KG1 (cell line): ENCODE measurements around the gene NFS1.

Source experiments
- DNase-seq: peaks from one replicate; lab custom pipeline; 2025; lab: John Stamatoyannopoulos, UW

The NFS1 gene

DNA sequence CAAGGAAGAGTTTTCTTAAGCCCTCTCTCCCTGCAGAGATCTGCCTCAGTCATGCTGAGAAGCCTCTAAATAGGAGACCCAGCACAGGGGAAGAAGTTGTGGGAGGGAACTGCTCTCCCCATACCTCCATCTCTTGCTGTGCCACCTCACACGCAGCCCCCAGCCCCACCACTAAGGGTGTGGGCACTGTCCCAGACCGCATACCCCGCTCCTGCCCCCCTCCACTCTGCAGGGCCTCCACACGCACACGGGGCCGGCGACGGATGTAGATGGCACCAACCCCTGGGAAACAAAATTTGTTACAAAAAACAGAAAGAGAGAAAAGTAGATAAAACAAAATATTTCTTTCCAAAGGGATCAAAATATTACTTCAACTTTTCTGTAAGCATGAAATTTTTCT lies 24.2 kb downstream of the NFS1 start:
- DNase-seq = no peak

DNA sequence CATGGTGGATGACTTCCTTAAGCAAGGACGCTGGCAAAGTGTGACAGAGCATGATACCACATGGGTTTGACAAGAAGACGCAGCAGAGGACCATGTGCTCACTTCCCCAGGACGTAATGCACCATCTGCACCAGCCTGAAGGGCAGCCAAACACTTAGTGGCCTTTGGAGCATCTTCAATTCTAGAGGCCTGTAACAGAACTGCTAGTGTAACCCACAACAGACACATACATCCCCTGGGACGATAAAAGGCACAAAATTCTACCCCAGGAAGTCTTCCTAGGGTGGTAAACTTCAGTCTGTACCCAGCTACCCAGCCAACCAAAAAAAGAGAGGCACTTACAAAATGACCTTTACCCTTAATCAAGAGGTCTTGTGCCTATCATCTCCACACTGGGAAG lies 25.3 kb downstream of the NFS1 start:
- no peak for DNase-seq

DNA sequence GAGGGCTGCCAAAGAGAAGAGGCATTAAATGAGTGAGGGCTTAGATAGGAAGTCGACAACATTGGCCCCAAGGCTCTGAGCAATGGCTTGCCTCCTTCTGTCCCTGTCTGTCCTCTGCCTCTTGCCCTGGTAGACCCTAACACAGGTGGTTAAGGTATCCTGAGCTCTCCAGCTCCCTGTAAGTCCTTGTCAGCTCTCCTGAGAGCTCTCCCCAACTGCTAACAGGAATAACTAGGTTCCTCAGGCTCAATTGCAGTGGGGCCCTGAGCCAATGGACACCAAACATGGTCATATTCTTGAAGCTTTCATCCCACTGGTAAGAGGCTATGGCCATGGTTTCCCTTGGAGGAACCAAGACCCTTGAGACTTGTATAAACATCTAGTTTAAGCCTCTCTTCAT lies 29.5 kb downstream of the NFS1 start:
- no peak for DNase-seq

DNA sequence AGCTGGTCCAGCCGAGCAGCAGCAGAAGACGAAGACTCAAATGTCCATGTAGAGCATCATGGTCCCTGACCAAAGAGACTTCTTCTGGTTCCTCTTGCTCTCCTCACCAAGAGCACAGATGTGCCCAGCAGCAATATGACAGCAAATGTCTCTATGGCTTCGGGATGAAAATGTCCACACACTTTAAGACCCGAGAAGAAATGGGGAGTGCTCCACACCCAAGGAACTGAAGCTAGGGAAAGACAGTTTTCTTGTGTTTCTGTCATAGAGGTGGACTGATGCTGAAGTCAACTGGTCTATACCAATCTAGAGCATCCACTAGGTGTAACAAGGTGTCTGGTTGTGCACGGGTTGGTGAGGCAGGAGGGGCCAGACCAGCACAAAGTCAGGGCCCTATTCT lies 29.9 kb downstream of the NFS1 start:
- DNase-seq = no peak

DNA sequence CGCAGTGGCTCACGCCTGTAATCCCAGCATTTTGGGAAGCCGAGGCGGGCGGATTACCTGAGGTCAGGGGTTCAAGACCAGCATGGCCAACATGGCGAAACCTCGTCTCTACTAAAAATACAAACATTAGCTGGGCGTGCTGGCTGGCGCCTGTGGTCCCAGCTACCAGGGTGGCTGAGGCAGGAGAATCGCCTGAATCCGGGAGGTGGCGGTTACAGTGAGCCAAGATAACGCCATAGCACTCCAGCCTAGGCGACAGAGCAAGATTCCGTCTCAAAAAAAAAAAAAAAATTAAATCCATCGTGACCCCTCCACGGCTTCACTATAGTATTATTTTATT lies 33.2 kb downstream of the NFS1 start:
- DNase-seq = no peak

DNA sequence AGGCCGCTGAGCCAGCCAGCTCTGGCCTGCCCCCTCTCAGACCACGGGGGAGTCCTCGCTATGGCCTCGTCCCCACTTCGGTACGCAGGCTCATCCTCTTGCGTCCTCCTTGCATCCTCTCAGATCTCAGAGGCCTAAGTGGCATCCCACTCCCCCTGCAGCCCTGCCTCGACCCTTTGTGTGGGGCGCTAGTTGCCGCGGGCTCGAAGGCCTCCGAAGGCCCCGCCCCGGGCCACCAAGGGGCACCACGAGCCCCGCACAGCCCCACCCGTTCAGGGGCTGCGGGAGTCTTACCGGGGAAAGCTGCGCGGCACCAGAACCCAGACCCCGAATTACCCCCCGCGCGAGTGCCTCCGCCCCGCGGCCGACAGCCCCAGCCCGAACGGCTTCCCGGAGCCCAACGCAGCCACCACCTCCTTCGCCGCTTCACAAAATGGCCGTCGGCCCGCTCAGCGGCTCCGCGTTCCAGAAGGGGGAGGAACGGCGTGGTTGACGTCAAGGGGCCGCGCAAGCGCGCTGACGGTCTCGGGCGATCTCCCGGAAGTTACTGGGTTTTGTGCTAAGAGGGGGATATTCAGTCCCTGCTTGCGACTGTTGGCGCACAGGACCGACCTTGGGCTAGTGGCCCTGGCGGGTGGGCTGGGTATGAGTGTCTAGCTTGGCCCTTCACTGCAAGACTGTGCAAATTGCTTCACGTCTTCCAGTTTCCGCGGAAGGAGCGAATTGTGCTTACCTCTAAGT lies 34.5 kb downstream of the NFS1 start, which contains the start of the genes CPNE1 and RBM12:
TSS of gene CPNE1 (minus strand) at position 435 of the 741 bp plus-strand sequence. CDS start 31,977 bp downstream, outside the sequence.
TSS of gene RBM12 (minus strand) at position 435 of the 741 bp plus-strand sequence. CDS start 9,578 bp downstream, outside the sequence.
- peak; percentile 81 for DNase-seq

DNA sequence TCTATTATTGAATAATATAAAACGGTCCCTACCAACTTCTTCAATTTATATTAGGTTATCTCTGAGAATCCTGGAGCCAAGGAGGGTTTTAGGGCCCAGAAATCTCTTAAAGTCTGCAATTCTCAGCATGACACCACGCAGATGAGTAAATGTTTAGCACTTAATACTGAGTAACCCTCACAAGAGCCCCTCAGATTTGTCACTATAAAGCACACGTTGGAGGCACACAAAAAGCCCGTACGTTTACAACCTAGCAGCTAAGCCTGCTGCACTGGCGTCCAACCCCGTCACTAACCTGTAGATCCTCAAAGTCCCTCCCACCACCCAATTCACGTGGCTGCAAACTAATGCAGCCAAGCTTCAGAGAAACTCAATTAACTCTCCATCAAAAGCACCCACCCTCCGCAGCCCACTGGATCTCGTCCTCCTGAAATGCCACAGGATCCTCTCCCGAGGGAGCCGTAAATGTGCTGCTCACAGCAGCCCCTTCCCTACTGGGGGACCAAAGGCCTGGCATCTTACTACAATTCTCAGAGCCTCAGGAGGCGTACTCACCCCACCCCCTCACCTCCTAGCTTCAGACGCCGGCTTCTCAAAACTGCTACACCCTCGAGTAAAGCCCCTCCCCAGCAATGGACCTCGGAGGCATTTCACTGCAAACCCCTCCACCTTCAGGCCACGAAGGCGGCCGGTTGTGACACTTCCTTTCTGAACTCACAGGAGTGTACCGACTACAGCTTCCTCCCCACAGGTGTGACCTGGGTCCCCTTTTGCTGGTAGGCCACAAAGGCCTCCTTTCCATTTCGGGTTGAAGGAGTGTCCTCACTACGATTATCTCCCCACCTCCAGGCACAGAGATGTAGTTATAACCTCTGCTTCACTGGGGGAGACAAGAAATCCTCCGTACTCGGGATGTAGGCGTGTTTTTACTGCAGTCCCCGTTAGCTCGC lies 35.4 kb downstream of the NFS1 start:
- DNase-seq = no peak

DNA sequence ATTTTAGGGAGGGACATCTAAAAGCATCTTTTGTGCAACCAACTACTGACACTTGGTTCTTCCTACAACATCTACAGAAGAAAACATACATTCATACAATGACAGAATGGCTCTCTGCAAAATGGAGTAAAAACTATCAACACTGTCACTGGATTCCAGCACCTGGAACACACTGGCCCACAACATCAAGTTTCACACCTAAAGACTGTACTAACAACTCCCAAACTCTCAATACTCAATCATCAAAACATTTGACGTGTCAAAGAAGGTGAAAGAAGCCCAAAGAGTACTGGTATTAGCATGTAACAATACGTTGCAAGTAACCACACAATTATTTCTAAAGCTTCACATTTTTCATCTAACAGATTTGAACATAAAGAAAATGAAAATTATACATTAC lies 36.6 kb downstream of the NFS1 start:
- DNase-seq = no peak

DNA sequence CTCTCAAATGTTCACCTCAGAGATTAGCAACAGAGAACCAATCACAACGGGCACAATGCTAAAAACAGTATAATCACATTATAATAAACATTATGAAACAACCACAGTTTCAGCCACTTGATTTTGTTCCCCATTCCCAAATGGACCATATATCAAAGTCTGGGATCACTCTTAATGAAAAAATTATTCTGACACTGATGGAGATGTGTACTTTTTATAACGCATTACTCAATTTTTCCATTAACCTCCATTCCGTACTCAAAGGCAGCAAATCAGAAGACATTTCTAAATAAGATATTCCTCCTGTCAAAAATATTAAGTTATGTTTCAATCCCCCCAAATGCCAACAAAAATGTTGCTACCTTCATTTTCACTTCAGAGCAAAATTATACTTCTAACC lies 37.2 kb downstream of the NFS1 start:
- DNase-seq = no peak

DNA sequence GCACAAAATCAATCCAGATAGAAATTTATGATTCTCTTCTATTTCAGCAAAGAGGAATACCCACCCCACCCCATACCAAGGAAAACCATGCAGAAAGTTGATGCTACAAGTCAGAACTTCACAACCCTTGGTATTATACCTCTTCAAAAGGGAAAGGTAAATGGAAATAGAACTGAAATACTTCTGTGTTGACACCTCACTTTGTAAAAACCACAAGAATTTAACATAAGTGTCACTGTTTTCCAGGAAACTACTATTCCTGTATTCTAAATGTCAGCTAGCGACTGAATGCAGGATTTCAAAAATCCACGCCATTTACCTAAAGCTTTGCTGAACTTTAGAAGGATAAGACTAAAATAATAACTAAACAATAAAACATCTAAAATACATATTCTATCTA lies 38.1 kb downstream of the NFS1 start:
- DNase-seq = no peak

DNA sequence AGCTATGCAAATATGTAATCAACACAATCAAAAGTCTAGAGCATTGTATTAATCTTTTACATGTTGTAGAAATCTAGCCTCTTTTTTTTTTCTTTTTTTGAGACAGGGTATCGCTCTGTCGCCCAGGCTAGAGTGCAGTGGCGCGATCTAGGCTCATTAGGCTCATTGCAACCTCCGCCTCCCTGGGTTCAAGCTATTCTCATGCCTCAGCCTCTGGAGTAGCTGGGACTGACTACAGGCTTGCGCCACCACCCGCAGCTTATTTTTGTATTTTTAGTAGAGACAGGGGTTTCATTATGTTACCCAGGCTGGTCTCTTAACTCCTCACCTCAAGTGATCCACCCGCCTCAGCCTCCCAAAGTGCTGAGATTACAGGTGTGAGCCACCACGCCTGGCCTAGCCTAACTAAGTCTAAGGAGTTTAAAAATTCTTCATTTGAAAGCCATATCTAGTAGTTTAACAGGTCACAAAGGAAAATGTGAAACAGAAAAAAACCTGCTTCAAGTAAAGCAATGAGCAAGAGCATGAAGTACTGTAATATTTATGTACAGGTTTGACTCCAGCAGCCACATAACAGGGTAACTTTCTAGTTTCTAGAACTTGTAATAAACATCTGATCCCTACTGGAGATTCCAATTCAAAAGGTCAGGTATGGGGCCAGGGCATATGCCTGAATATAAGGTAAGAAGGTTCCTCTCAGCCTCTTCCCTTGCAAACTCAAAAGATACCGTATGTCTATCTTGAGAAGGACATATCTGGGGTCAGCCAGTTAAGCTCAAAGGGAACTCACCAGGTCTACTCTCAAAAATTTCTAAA lies 38.8 kb downstream of the NFS1 start:
- DNase-seq = no peak

DNA sequence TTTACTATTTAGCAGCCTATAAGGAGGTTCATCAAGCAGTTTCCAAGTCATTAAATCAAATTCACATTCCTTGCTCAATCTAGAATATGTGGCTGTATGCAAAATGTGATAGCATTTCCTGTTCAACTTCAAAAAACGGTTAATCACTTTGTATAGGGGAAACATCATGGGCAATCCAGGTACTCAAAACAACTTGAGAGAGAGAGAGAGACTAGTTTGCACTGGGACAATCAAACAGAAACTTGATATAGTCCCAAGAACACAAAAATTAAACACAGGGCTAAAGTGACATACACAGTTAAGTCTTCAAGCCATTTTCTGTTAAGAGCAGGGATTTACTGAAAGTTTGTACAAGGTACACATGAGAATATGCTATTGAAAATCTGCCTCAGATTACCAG lies 41.9 kb downstream of the NFS1 start:
- DNase-seq = no peak

DNA sequence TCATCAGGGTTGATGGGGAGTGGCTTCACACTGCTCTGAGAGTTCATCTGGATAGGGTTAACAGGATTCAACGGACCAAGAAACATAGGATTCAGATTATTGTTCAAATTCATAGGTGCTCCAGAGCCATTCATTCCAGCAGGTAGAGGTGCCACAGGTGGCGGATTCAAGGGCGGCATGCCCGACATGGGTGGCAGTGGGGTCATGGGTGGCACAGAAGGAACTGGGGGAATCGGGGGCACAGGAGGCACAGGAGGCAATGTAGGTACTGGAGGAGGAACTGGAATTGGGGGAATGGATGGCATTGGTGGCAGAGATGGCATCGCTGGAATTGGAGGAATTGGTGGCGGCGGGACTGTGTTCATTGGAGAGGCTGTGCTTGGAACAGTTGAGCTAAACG lies 44.7 kb downstream of the NFS1 start:
- no peak for DNase-seq

DNA sequence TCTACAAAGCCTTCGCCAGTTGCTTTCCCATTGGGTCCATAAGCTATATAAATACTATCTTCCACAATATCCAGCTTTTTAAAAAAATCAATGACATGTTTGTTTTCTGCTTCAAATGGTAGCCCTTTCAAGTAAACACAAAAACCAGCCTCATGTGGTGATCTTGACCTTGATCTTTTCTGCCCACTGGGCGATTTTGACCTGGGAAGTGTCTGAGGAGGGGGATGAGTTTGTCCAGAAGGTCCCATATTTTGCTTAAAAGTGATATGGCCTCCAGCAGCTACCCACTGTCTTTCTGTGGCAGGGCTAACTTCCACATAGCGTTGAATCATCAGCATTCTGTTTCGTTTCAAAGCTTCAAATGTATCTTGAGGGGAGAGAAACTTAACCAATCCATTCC lies 45.3 kb downstream of the NFS1 start:
- no peak for DNase-seq

DNA sequence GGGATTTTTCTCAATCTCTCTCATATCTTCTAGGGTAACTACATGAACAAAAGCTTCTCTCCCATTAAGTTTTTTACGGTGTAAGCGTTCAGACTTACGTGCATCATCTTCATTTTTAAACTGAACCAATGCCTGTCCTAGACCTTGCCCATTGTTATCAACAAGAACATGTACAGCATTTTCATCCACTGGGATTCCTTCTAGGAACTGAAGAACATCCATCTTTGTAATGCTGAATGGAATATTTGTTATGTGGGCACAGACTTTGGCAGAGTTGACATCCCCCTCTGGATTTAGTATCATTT lies 45.8 kb downstream of the NFS1 start:
- DNase-seq = no peak

DNA sequence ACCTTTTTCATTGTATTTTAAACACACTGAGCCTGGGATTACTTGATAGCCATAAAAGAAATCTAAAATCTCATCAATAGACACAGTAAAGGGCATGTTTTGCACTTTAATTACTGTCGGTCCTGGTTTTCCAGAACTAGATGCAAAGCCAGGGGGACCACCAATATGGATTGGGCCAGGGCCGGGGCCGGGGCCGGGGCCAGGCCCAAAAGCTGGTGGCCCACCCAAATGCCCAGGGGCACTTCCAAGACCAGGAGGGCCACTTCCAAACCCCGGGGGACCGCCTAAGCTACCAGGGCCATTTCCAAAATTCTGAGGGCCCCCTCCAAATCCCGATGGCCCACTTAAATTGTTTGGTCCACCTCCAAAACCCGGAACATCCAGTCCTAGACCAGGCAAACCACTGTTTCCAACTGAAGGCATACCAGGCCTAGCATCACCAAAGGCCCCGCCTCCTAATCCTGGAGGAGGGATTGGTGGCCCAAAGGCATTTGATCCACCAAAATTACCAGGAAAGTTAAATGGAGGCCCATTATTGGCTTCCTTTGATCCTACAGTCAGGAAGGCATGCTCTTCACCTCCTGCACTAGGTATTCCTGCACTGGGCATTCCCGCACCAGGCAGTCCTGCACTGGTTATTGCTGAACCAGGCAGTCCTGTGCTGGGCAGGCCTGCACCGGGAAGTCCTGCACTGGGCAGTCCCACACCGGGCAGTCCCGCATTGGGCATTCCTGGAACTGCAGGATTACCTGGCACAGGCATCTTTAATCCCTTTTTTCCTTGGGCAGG lies 46.3 kb downstream of the NFS1 start:
- DNase-seq = no peak

DNA sequence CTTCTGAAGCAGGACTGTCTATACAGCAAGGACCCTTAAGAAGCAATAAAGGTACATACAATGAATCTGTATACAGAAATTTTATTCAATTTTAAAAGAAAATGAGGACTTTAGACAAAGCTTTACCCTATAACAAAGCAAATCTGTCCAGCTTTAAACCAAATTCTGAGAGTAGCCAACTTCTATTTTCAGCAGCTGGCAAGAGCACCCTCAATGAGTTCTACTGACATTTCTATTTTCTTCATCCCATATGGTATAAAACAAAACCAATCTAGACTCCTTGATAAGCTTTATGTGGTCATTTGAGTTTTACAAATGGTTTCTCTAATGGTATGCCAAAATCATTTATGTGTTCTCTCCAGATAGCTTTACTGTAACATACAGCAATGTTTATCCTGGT lies 47.2 kb downstream of the NFS1 start:
- DNase-seq = no peak

DNA sequence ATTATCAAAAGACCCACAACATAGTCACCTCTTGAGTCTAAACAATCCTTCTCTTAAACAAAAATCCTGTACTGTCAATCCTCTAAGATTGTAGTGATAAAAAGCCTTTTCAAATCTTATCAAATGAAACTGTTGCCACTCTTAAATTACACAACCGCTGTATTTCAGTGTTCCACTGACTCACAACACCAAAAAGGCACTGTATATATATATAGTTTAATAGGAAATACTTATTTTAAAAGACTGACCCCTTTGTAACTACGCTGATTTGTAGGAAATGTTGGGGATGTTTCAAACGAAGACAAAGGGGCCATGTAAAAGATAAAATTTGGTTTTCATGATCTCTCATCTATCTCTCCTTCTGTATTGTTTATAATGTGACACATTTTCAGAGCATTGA lies 48.5 kb downstream of the NFS1 start:
- no peak for DNase-seq

DNA sequence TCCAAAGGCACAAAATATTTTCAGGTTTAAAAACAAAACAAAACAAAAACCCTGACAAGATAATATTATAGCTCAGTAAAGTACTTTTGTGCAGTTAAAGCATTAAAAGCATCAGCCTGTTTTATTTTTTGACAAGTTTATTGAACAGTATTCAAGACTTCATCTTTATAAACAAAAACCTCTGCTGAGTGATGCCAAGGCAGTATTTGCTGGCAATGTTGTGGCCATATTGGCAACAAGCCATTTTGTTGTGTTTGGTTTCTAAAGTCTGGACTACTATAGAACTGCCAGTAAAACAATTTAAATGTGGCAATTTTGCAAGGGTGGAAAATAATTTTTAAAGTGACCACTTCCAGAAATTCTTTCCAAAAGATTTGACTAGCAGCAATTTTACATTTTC lies 50.3 kb downstream of the NFS1 start:
- DNase-seq = no peak

DNA sequence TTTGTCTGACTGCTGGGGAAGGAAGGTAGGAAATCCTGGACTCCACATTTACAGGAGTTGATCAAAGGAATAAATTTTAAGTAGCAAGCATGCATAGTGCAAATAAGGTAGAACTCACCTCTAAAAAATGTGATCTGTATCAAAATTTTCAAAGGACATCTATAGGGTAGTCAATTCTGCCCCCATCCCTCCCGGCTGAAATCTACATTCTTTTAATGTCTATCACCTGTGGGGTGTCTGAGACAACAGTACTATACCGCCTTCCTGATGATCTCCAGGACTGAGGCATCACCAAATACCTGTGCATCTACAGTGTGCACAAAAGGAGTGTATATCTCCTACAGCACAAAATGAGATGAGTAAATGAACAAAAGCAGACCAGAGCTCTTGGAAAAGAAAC lies 54.3 kb downstream of the NFS1 start:
- no peak for DNase-seq

DNA sequence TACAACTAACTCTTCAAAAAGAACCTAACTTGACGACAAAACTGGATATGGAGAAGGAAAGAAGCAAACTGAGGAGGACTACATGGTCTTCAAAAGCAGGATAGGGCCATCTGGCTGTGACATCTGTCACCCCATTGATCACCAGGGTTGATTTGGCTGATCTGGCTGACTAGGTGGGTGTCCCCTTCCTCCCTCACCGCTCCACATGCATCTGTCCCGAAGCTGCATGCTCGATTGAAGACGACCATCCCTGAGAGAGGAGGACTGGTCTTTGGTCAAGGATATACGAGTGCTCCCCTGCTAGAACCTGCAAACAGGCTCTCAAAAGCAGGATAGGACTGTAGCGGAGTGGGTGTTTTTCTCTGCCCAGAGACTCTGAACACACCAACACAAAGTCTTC lies 56.1 kb downstream of the NFS1 start:
- DNase-seq = no peak

DNA sequence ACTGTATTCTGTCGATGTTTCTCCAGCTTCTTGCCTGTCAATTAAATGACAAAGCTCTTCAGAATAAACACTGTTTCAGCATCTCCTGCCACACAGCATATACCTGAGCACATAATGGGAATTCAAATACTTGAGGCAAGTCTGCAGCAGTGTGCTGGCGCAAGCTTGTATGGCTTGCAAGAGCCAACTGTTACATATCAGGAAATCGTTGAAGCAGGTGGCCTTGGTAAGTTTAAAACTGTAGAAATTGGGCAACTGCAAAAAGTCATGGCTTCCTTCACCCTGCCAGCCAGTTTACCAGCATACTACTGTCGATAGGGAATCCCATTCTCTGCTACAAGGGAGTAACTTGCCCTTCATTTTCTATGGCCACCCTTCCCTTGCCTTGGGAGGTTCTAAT lies 57.4 kb downstream of the NFS1 start:
- DNase-seq = no peak
